Breast epithelium (tissue), 4 donors: ENCODE measurements around the gene MAPKAP1. TPM values are rescaled to one million over a fixed set of nuclear protein-coding genes. Genes with fewer than 3 reads are reported as not detected.

Experiments used
- DNase-seq, 2 donors: peaks; one replicate each; pipeline ENCODE4 v3.0.0-alpha.2; 2019; ENCODE audit warnings: low spot score in 2 of 2
- H3K27ac ChIP-seq, 2 donors: fragments of 200-600 bp; sonication (generic) in 1 of 2; one replicate each; pipeline ENCODE4 v1.5.1; 2016 to 2019; ENCODE audit warnings: mild to moderate bottlenecking in 1 of 2
- H3K27me3 ChIP-seq, 2 donors: fragments of 200-600 bp; sonication (generic) in 1 of 2; one replicate each; pipeline versions ENCODE4 v1.5.1 to v1.6.0; 2017 to 2019; ENCODE audit warnings: control low read depth in 1 of 2, mild to moderate bottlenecking in 1 of 2
- H3K36me3 ChIP-seq: fragments of 200-600 bp; one replicate; pipeline ENCODE4 v1.5.1; 2019
- H3K4me1 ChIP-seq, 2 donors: fragments of 200-600 bp; sonication (generic); one replicate each; pipeline ENCODE4 v1.5.1; 2016 to 2019; ENCODE audit warnings: control low read depth in 1 of 2
- H3K4me3 ChIP-seq, 3 donors: fragments of 200-600 bp; sonication (generic); 1 replicate in 2 of 3; 2 replicates in 1 of 3; pipeline ENCODE4 v1.5.1; 2016 to 2019; ENCODE audit warnings: mild to moderate bottlenecking in 3 of 3, moderate library complexity in 2 of 3
- H3K9me3 ChIP-seq, 2 donors: fragments of 200-600 bp; sonication (generic) in 1 of 2; one replicate each; pipeline ENCODE4 v1.5.1; 2016 to 2019; ENCODE audit warnings: control low read depth in 1 of 2
- POLR2A ChIP-seq: fragments of 450-650 bp; IDR thresholded peaks from one replicate; pipeline ENCODE4 v1.6.1; 2016; ENCODE audit warnings: antibody characterized with exemption, mild to moderate bottlenecking, moderate library complexity
- POLR2AphosphoS5 ChIP-seq, 3 donors: sonication (generic); formaldehyde crosslinking; IDR thresholded peaks; one replicate each; pipeline ENCODE4 v1.6.1; 2017; ENCODE audit warnings: antibody characterized with exemption in 3 of 3
- intact Hi-C: fragments of 100-400 bp; cut with DNase I; formaldehyde crosslinking; loops from one replicate; pipeline ENCODE4 v1.15.1; 2023; ENCODE audit warnings: low total_unique reads
- total RNA-seq, 3 donors: library from RNA; depleted of rRNA; stranded (reverse); fragments of >200 nt; gene quantifications; one replicate each; pipeline ENCODE4 v1.1.0, GENCODE V29; 2016
- TF ChIP-seq, protein P1 (sequence below), 3 donors: fragments of 450-650 bp; IDR thresholded peaks; one replicate each; pipeline ENCODE4 v1.5.1; 2016 to 2017; ENCODE audit warnings: antibody characterized with exemption in 3 of 3, mild to moderate bottlenecking in 3 of 3, moderate library complexity in 3 of 3

Gene MAPKAP1
- total RNA-seq, 3 donors from 2014 or later, result 61.3 to 81.9 (median 78.6) TPM

DNA sequence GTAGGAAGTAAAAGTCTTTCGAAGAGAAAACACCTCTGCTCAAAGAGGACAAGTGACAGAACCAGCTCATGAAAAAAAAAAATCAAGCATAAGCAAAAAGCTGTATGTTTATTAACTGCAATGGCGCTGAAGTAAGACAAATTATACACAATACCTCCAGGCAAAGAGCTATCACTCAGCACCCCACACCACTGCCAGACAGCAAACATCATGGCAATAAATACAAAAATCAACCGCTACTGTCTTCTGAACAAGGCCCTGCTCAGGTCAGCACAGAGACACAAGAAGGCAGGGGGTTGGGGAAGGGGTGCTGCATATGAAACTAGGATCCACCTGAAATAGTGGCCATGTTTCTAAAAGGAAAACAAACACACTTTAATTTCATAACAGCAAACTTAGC, 50.4 kb downstream of the MAPKAP1 start:
- Histone ChIP-seq H3K4me3 (no peak overlapping the region), H3K36me3 (no peaks in the 10 kb centered on the region), H3K4me1 (no peaks in the 10 kb centered on the region), H3K27ac (no peak overlapping the region), H3K9me3 (no peaks in the 10 kb centered on the region), H3K27me3 (no peaks in the 10 kb centered on the region)
- intact Hi-C loops, result no loop called here
- TF ChIP-seq POLR2AphosphoS5 (IDR thresholded peaks at IDR 0.05), result no peak
- TF ChIP-seq, protein P1, sequence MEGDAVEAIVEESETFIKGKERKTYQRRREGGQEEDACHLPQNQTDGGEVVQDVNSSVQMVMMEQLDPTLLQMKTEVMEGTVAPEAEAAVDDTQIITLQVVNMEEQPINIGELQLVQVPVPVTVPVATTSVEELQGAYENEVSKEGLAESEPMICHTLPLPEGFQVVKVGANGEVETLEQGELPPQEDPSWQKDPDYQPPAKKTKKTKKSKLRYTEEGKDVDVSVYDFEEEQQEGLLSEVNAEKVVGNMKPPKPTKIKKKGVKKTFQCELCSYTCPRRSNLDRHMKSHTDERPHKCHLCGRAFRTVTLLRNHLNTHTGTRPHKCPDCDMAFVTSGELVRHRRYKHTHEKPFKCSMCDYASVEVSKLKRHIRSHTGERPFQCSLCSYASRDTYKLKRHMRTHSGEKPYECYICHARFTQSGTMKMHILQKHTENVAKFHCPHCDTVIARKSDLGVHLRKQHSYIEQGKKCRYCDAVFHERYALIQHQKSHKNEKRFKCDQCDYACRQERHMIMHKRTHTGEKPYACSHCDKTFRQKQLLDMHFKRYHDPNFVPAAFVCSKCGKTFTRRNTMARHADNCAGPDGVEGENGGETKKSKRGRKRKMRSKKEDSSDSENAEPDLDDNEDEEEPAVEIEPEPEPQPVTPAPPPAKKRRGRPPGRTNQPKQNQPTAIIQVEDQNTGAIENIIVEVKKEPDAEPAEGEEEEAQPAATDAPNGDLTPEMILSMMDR (IDR thresholded peaks at IDR 0.05), result no peak
- DNase-seq, result no peak

DNA sequence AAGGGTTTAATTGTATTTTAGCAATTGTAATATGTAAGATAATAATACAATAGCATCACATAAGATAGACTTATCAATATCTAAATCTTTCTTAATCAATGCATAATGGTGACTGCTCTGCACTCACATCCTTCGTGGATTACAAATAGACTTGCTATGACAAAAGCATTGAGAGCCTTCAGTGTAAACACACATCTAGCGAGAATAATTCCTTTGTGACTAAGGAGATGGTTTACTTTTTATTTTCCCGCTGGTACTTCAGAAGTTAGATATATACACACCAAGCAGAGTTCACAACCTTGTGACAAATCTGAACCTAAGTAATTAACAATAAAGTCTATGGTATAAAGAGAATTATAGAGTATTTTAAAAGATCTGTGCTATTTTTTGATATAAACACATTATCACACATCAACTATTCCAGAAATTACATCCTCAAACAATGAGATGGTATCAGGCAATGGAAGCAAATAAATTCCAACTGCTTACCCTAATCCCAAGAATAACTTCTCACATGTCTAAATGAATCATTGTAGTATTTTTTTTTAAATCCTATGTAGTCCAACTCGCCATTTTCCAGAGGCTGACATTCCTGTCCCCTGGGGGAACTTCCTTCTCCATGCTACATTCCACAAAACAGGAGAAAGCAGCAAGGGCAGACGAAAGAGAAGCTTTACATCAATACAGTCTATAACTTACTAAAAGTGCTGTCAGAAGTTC, 51.2 kb downstream of the MAPKAP1 start:
- no peak for TF ChIP-seq POLR2A
- TF ChIP-seq POLR2AphosphoS5 (IDR thresholded peaks at IDR 0.05), result no peak
- TF ChIP-seq, protein P1 (IDR thresholded peaks at IDR 0.05), result no peak
- Histone ChIP-seq H3K9me3 (no peaks in the 10 kb centered on the region), H3K36me3 (no peaks in the 10 kb centered on the region), H3K27ac (no peak overlapping the region), H3K4me1 (no peaks in the 10 kb centered on the region), H3K27me3 (no peaks in the 10 kb centered on the region), H3K4me3 (no peak overlapping the region)
- intact Hi-C loops, result no loop called here
- no peak for DNase-seq

DNA sequence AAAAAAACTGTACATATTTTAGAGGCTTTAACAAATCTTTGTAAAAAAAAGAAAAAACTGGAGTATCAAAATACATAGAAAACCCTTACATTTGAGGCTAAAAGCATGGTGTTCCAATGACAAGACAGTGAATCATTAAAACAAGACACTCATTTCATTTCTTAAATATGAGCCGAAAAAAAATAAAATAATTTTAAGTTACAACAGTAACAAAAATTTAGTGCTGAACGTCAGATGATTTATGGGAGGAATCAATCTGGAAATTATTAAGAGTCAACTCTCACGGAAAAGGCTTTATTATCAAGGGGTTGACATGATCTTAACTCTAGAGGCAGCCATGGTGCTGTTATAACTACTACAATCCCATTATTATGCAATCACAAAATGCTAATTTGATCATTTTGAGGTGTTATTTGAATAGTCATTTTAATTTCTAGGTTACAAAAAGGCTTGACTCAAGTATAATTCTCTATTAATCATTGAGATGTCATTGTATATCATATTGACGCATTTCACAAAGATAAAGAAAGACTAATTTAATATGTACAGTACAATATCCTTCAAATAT, 51.9 kb downstream of the MAPKAP1 start:
- Histone ChIP-seq H3K36me3 (no peaks in the 10 kb centered on the region), H3K4me3 (no peak overlapping the region), H3K27ac (no peak overlapping the region), H3K27me3 (no peaks in the 10 kb centered on the region), H3K4me1 (no peaks in the 10 kb centered on the region), H3K9me3 (no peaks in the 10 kb centered on the region)
- TF ChIP-seq POLR2A (no peak), POLR2AphosphoS5 (IDR thresholded peaks at IDR 0.05) (no peak)
- TF ChIP-seq, protein P1 (IDR thresholded peaks at IDR 0.05), result no peak
- DNase-seq, result no peak
- intact Hi-C loops, result no loop called here

DNA sequence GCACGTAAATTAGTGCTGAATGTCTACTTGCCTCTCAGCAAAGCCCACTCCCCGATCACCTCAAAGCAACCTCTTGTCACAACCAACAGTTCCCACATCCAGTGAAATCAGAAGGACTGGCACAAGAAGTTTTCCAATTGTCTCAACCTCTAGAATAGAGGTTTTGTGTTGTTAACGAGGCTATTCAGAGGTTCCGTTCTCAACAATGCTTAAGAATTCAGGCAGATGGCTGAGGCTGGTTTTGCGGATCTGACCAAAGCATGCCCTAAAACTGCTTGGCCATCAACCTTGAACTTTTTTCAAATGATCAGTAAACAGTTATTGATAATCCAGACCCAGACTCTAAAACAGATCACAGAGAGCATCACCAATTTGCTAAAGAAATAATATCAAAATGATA, 52.9 kb downstream of the MAPKAP1 start:
- H3K27ac ChIP-seq, result no peak overlapping the region
- DNase-seq, result no peak
- H3K4me3 ChIP-seq, result no peak overlapping the region
- no peaks in the 10 kb centered on the region for H3K9me3 ChIP-seq
- no peaks in the 10 kb centered on the region for H3K4me1 ChIP-seq
- H3K36me3 ChIP-seq, result no peaks in the 10 kb centered on the region
- no peaks in the 10 kb centered on the region for H3K27me3 ChIP-seq
- TF ChIP-seq, protein P1 (IDR thresholded peaks at IDR 0.05), result no peak
- no peak for TF ChIP-seq POLR2AphosphoS5 (IDR thresholded peaks at IDR 0.05)
- no peak for TF ChIP-seq POLR2A
- intact Hi-C loops, result no loop called here

DNA sequence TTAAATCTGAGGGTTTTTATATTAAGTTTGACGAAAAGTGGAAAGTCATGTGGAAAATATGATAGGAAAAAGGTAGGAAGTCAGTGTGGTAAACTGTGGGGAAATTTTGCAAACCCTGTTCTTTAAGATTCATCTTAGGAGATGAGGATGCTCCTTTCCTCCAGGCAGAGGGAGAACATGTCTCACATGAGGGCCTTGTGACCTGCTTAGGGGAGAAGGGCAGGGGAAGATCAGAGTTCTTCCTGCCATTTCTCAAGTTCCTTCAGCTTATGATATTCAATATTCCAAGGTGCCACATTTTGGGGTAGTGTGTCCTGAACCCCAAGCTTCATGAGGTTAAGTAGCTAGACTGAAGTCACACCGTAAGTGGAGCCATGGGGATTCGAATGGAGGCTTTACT, 53.7 kb downstream of the MAPKAP1 start:
- Histone ChIP-seq H3K27me3 (no peaks in the 10 kb centered on the region), H3K27ac (no peak overlapping the region), H3K9me3 (no peaks in the 10 kb centered on the region), H3K36me3 (no peaks in the 10 kb centered on the region), H3K4me3 (no peak overlapping the region), H3K4me1 (no peaks in the 10 kb centered on the region)
- no peak for TF ChIP-seq POLR2A
- TF ChIP-seq, protein P1 (IDR thresholded peaks at IDR 0.05), result no peak
- TF ChIP-seq POLR2AphosphoS5 (IDR thresholded peaks at IDR 0.05), result no peak
- intact Hi-C loops, result no loop called here
- no peak for DNase-seq
